IMR-90 (cell line): ENCODE results near the gene PIAS4.

Experiments used
- BHLHE40 ChIP-seq: fragments of 150-350 bp; IDR thresholded peaks from 2 replicates; pipeline ENCODE4 v1.6.1; 2016; ENCODE audit warnings: mild to moderate bottlenecking, low read depth, low read length
- CEBPB ChIP-seq: IDR thresholded peaks from 2 replicates; pipeline ENCODE4 v1.6.1; 2012; ENCODE audit warnings: low read depth, low read length, improper control_type of control experiment
- ELK1 ChIP-seq: fragments of 150-350 bp; IDR thresholded peaks from 2 replicates; pipeline ENCODE4 v1.6.1; 2016; ENCODE audit warnings: low read depth, mild to moderate bottlenecking, low read length, moderate library complexity, borderline replicate concordance
- POLR2A ChIP-seq: IDR thresholded peaks from 2 replicates; pipeline ENCODE4 v1.6.1; 2012; ENCODE audit warnings: mild to moderate bottlenecking, low read depth, low read length
- RAD21 ChIP-seq: IDR thresholded peaks from 2 replicates; pipeline ENCODE4 v1.6.1; 2012; ENCODE audit warnings: low read length, improper control_type of control experiment
- RFX5 ChIP-seq: IDR thresholded peaks from 2 replicates; pipeline ENCODE4 v1.8.0; 2012; ENCODE audit warnings: low read depth, mild to moderate bottlenecking, low read length, moderate library complexity
- SMC3 ChIP-seq: fragments of 150-350 bp; IDR thresholded peaks from 2 replicates; pipeline ENCODE4 v1.6.1; 2016; ENCODE audit warnings: low read depth, mild to moderate bottlenecking, antibody characterized with exemption, low read length, moderate library complexity
- TF ChIP-seq, protein P1 (sequence below): conservative IDR thresholded peaks from 2 replicates; pipeline ENCODE4 v1.5.1; 2012; ENCODE audit warnings: mild to moderate bottlenecking, low read depth, low read length, improper control_type of control experiment

DNA sequence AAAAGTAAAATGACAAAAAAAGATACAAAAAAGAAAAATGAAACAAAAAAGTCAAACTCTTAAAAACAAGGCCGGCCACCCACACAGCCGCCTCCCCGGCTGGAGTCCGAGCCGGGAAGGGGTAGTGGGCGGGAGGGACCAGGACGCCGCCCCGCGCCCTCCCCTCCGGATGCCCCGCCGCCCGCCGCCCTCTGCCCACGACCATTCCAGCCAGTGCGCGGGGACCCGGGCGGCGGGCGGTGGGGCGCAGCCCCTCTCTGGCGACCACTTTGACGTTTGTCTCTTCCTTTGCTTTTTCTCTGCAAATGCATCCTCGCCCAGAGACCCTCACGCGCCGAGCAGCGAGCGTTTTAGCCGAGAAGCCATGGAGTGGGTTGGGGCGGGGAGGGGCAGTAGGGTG is 30.5 kb downstream of the PIAS4 start:
- TF ChIP-seq RFX5 (no peak), SMC3 (no peak), POLR2A (no peak), ELK1 (no peak), RAD21 (no peak), CEBPB (no peak), BHLHE40 (no peak)
- TF ChIP-seq, protein P1, sequence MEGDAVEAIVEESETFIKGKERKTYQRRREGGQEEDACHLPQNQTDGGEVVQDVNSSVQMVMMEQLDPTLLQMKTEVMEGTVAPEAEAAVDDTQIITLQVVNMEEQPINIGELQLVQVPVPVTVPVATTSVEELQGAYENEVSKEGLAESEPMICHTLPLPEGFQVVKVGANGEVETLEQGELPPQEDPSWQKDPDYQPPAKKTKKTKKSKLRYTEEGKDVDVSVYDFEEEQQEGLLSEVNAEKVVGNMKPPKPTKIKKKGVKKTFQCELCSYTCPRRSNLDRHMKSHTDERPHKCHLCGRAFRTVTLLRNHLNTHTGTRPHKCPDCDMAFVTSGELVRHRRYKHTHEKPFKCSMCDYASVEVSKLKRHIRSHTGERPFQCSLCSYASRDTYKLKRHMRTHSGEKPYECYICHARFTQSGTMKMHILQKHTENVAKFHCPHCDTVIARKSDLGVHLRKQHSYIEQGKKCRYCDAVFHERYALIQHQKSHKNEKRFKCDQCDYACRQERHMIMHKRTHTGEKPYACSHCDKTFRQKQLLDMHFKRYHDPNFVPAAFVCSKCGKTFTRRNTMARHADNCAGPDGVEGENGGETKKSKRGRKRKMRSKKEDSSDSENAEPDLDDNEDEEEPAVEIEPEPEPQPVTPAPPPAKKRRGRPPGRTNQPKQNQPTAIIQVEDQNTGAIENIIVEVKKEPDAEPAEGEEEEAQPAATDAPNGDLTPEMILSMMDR: no peak
